Measurements from ENCODE around the gene DVL2. TPM values are rescaled to one million over a fixed set of nuclear protein-coding genes. Genes with fewer than 3 reads are reported as not detected.
A peak's percentile ranks its signal among the peaks of the same experiment; 100 is the strongest.

DVL2 gene
- total and polyA plus RNA-seq, 2 of the 13 experiments (the other 11 are each of a cell fraction or from before 2014, with no cell fraction given): 5.7 to 38.2 TPM

DNA sequence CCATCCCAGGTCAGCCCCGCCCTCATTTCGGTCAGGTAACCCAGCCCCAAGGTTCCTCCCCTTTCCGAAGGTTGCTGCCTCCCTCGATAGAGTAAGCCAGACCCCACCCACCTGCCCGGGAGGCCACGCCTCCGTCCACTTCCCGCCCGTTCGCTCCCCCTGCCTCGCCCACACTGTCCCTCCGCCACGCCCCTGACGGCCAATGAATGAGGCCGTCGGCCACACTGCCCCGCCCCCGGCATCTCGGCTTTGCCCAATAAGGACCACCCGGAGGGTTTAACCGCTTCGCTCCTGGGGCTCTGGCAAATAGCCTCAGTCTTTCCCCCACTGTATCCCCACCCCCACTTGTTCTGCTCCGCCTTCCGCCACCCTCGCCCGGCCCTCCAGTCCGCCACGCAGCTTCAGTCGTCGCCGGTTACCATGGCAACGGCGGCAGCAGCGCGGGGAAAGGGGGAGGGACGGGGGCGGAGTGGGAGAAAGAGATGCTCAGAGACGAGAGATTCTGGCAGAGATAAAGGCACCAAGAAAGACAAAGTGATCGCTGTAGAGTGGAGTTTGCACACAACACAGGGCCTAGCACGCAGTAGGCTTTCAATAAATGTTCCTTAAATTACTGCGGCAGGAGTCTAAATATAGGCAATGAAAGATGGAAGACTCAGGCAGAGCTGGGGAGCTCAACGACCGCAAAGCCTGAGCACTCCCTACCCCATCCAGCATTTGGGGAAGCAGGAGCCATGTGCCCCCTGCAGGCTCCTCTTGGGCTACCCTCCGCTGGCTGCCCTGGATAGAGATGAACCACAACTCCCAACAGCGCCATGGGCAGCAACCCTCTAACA is 19.8 kb downstream of the DVL2 start (continued):
- peak; percentile 59 for TF ChIP-seq SRF (IDR thresholded peaks at IDR 0.05; ENCODE audit: low read depth, low read length)
- TF ChIP-seq SMAD1 (CRISPR knock-in tag; IDR thresholded peaks at IDR 0.05; ENCODE audit: borderline replicate concordance, low read depth): no peak
- TF ChIP-seq STAG1 (CRISPR knock-in tag; IDR thresholded peaks at IDR 0.05): peak; percentile 58
- TF ChIP-seq ZNF138 (CRISPR knock-in tag; IDR thresholded peaks at IDR 0.05; ENCODE audit: low read depth): no peak
- TF ChIP-seq FOXC1 (CRISPR knock-in tag; IDR thresholded peaks at IDR 0.05; ENCODE audit: borderline replicate concordance): no peak; the same call in 1 of the 2 replicates
- TF ChIP-seq, protein P1, sequence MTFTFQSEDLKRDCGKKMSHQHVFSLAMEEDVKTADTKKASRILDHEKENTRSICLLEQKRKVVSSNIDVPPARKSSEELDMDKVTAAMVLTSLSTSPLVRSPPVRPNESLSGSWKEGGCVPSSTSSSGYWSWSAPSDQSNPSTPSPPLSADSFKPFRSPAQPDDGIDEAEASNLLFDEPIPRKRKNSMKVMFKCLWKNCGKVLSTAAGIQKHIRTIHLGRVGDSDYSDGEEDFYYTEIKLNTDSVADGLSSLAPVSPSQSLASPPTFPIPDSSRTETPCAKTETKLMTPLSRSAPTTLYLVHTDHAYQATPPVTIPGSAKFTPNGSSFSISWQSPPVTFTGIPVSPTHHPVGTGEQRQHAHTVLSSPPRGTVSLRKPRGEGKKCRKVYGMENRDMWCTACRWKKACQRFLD (CRISPR knock-in tag; IDR thresholded peaks at IDR 0.05; ENCODE audit: borderline replicate concordance): 0 out of 2 replicates have a peak, but pooled peaks have one; percentile 53
- TF ChIP-seq, protein P2, sequence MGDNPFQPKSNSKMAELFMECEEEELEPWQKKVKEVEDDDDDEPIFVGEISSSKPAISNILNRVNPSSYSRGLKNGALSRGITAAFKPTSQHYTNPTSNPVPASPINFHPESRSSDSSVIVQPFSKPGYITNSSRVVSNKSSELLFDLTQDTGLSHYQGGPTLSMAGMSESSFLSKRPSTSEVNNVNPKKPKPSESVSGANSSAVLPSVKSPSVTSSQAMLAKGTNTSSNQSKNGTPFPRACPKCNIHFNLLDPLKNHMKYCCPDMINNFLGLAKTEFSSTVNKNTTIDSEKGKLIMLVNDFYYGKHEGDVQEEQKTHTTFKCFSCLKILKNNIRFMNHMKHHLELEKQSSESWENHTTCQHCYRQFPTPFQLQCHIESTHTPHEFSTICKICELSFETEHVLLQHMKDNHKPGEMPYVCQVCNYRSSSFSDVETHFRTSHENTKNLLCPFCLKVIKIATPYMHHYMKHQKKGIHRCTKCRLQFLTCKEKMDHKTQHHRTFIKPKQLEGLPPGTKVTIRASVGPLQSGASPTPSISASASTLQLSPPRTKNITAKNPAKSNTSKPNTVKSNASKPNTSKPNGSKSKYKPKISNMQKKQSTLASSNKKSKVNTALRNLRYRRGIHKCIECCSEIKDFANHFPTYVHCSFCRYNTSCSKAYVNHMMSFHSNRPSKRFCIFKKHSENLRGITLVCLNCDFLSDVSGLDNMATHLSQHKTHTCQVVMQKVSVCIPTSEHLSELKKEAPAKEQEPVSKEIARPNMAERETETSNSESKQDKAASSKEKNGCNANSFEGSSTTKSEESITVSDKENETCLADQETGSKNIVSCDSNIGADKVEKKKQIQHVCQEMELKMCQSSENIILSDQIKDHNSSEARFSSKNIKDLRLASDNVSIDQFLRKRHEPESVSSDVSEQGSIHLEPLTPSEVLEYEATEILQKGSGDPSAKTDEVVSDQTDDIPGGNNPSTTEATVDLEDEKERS (CRISPR knock-in tag; IDR thresholded peaks at IDR 0.05): 0 out of 2 replicates have a peak, but pooled peaks have one; percentile 19
- TF ChIP-seq ZNF30 (CRISPR knock-in tag; IDR thresholded peaks at IDR 0.05): no peak
- peak; percentile 47; the same call in 1 of the 2 replicates for TF ChIP-seq ZNF782 (CRISPR knock-in tag; IDR thresholded peaks at IDR 0.05; ENCODE audit: borderline replicate concordance)
- TF ChIP-seq MYNN (CRISPR knock-in tag; IDR thresholded peaks at IDR 0.05; ENCODE audit: low read depth): no peak
- TF ChIP-seq, protein P3, sequence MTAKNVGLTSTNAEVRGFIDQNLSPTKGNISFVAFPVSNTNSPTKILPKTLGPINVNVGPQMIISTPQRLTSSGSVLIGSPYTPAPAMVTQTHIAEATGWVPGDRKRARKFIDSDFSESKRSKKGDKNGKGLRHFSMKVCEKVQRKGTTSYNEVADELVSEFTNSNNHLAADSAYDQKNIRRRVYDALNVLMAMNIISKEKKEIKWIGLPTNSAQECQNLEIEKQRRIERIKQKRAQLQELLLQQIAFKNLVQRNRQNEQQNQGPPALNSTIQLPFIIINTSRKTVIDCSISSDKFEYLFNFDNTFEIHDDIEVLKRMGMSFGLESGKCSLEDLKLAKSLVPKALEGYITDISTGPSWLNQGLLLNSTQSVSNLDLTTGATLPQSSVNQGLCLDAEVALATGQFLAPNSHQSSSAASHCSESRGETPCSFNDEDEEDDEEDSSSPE (CRISPR knock-in tag; IDR thresholded peaks at IDR 0.05): peak; percentile 54; the same call in 1 of the 2 replicates
- TF ChIP-seq, protein P4, sequence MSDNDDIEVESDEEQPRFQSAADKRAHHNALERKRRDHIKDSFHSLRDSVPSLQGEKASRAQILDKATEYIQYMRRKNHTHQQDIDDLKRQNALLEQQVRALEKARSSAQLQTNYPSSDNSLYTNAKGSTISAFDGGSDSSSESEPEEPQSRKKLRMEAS (IDR thresholded peaks at IDR 0.05): peak; percentile 20
- no peak for TF ChIP-seq ZEB1 (IDR thresholded peaks at IDR 0.05; ENCODE audit: insufficient replicate concordance, low read depth)
- TF ChIP-seq SIN3A (IDR thresholded peaks at IDR 0.05; ENCODE audit: borderline replicate concordance, low read depth, low read length): peak; percentile 19; the same call in 1 of the 2 replicates
- TF ChIP-seq MEIS1 (CRISPR knock-in tag; IDR thresholded peaks at IDR 0.05; ENCODE audit: borderline replicate concordance): peak; percentile 80; the same call in 1 of the 2 replicates
- TF ChIP-seq ZFP90 (CRISPR knock-in tag; IDR thresholded peaks at IDR 0.05; ENCODE audit: borderline replicate concordance): 0 out of 2 replicates have a peak, but pooled peaks have one; percentile 68

Data from HepG2 (cell line).